ENCODE results near the gene SNX30.

DNA sequence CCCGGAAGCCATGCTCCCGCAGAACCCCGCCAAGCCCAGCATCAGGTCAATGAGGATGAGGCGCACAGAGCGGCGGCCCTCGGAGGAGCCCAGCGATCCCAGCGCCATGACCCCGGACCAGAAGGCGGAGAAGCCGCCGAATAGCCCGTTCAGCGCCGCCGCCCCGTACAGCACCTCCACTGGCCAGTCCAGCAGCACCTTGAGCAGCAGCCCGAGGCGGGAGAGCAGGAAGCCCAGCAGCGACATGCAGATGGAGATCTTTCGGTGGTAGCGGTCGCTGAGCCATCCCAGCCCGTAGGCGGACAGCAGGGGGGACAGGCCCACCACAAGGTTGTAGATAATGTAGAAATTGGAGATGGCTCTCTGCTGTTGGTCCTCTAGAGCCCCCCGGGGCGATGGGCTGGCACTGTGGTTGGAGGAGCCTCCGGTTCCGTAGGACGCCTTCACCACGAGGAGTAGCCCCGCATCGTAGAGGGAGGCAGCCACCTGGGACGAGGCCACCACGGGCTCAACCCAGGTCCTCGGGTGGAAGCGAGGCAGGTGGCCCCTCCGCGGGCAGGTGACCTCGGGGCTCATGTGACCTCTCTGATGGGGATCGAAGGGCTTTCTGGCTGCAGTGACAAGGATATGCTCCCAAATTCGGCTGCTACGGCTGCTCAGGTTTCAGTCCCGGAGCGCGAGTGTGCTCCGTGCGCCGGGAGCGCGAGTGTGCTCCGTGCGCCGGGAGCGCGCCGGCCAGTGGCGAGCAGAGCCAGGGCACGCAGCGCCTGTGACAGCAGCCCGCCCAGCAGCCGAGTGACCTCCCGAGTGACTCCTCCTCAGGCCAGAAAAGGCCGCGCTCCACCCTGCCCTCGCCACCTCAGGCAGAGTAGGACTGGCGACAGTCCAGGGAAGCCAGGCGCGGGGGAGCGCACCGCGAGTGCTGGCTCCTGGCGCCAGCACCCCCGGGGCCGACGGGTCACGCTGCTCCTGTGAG, 139.8 kb downstream of the SNX30 start, which contains the start of gene SLC46A2:
- TF ChIP-seq CTCF (IDR thresholded peaks at IDR 0.05) (no peak), ZFX (IDR thresholded peaks at IDR 0.05; ENCODE audit: borderline replicate concordance) (no peak)
